Liver (tissue), 3 donors: ENCODE measurements around the gene KCTD12.

ENCODE experiments used
- EGR1 ChIP-seq, 2 donors: IDR thresholded peaks; 2 replicates each; pipeline ENCODE4 v1.6.1; 2016 to 2018; ENCODE audit warnings: antibody characterized with exemption in 2 of 2, low read depth in 2 of 2
- JUND ChIP-seq, 2 donors: IDR thresholded peaks; 2 replicates each; pipeline ENCODE4 v1.6.1; 2016; ENCODE audit warnings: antibody characterized with exemption in 2 of 2
- RAD21 ChIP-seq, 2 donors: IDR thresholded peaks; 2 replicates each; pipeline ENCODE4 v1.6.1; 2016; ENCODE audit warnings: antibody characterized with exemption in 2 of 2, mild to moderate bottlenecking in 2 of 2
- SP1 ChIP-seq: IDR thresholded peaks from 2 replicates; pipeline ENCODE4 v1.6.1; 2018; ENCODE audit warnings: antibody characterized with exemption, mild to moderate bottlenecking
- TAF1 ChIP-seq: conservative IDR thresholded peaks from 2 replicates; pipeline ENCODE4 v1.6.1; 2016; ENCODE audit warnings: antibody characterized with exemption, mild to moderate bottlenecking
- YY1 ChIP-seq: IDR thresholded peaks from 2 replicates; pipeline ENCODE4 v1.6.1; 2016; ENCODE audit warnings: antibody characterized with exemption, mild to moderate bottlenecking
- TF ChIP-seq, protein P1 (sequence below): IDR thresholded peaks from 2 replicates; pipeline ENCODE4 v1.6.1; 2016; ENCODE audit warnings: antibody characterized with exemption
- TF ChIP-seq, protein P2 (sequence below): fragments of 150-350 bp; IDR thresholded peaks from 2 replicates; pipeline ENCODE4 v1.5.1; 2017; ENCODE audit warnings: improper control_type of control experiment, low read depth, low read length; ENCODE audit not compliant: missing input control
- TF ChIP-seq, protein P3 (sequence below): IDR thresholded peaks from 2 replicates; pipeline ENCODE4 v1.6.1; 2016; ENCODE audit warnings: antibody characterized with exemption, mild to moderate bottlenecking
- TF ChIP-seq, protein P4 (sequence below): IDR thresholded peaks from 2 replicates; pipeline ENCODE4 v1.6.1; 2016; ENCODE audit warnings: antibody characterized with exemption
- TF ChIP-seq, protein P5 (sequence below): IDR thresholded peaks from 2 replicates; pipeline ENCODE4 v1.6.1; 2016; ENCODE audit warnings: antibody characterized with exemption
- donor health status: healthy.
- donor health status: healthy.

DNA sequence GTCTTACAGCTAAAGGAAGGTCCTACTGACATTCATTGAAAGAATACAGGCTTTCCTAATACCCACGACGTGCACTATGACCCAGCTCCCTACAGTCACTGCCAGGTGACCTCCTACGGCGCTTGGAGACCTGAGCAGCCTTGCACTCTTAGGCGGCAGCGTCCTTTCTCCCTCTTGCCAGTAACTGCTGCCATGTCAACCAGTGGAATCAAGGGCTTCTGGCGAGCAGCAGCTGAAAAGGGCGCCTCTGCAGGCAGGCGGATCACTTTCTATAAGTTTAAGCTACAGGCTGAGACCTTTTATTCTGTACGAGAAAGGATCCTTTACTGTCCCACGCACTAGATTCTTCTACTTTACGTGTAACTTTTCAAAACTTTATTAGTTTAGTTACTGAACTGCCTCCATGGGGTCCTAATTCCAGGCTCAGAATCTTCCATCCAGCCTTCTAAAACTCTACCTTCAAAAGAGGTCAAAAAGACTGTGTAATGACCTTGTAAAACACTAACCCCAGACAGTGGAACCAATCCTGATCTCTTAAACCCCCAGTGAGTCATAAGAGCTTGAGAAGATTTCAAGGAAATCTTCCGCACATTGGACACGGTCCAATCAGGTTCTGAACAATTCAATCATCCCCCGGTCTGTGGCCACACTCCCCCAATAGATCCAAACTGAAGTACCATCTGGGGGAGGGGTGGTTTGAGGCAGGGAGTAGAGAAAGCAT lies 1.9 kb downstream of the KCTD12 start:
- TF ChIP-seq, protein P1, sequence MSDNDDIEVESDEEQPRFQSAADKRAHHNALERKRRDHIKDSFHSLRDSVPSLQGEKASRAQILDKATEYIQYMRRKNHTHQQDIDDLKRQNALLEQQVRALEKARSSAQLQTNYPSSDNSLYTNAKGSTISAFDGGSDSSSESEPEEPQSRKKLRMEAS, result no peak
- TF ChIP-seq, protein P2, sequence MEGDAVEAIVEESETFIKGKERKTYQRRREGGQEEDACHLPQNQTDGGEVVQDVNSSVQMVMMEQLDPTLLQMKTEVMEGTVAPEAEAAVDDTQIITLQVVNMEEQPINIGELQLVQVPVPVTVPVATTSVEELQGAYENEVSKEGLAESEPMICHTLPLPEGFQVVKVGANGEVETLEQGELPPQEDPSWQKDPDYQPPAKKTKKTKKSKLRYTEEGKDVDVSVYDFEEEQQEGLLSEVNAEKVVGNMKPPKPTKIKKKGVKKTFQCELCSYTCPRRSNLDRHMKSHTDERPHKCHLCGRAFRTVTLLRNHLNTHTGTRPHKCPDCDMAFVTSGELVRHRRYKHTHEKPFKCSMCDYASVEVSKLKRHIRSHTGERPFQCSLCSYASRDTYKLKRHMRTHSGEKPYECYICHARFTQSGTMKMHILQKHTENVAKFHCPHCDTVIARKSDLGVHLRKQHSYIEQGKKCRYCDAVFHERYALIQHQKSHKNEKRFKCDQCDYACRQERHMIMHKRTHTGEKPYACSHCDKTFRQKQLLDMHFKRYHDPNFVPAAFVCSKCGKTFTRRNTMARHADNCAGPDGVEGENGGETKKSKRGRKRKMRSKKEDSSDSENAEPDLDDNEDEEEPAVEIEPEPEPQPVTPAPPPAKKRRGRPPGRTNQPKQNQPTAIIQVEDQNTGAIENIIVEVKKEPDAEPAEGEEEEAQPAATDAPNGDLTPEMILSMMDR, result no peak
- TF ChIP-seq RAD21 (IDR thresholded peaks at IDR 0.05), result no peak
- TF ChIP-seq, protein P3, sequence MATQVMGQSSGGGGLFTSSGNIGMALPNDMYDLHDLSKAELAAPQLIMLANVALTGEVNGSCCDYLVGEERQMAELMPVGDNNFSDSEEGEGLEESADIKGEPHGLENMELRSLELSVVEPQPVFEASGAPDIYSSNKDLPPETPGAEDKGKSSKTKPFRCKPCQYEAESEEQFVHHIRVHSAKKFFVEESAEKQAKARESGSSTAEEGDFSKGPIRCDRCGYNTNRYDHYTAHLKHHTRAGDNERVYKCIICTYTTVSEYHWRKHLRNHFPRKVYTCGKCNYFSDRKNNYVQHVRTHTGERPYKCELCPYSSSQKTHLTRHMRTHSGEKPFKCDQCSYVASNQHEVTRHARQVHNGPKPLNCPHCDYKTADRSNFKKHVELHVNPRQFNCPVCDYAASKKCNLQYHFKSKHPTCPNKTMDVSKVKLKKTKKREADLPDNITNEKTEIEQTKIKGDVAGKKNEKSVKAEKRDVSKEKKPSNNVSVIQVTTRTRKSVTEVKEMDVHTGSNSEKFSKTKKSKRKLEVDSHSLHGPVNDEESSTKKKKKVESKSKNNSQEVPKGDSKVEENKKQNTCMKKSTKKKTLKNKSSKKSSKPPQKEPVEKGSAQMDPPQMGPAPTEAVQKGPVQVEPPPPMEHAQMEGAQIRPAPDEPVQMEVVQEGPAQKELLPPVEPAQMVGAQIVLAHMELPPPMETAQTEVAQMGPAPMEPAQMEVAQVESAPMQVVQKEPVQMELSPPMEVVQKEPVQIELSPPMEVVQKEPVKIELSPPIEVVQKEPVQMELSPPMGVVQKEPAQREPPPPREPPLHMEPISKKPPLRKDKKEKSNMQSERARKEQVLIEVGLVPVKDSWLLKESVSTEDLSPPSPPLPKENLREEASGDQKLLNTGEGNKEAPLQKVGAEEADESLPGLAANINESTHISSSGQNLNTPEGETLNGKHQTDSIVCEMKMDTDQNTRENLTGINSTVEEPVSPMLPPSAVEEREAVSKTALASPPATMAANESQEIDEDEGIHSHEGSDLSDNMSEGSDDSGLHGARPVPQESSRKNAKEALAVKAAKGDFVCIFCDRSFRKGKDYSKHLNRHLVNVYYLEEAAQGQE, result no peak
- TF ChIP-seq YY1, result no peak
- TF ChIP-seq, protein P4, sequence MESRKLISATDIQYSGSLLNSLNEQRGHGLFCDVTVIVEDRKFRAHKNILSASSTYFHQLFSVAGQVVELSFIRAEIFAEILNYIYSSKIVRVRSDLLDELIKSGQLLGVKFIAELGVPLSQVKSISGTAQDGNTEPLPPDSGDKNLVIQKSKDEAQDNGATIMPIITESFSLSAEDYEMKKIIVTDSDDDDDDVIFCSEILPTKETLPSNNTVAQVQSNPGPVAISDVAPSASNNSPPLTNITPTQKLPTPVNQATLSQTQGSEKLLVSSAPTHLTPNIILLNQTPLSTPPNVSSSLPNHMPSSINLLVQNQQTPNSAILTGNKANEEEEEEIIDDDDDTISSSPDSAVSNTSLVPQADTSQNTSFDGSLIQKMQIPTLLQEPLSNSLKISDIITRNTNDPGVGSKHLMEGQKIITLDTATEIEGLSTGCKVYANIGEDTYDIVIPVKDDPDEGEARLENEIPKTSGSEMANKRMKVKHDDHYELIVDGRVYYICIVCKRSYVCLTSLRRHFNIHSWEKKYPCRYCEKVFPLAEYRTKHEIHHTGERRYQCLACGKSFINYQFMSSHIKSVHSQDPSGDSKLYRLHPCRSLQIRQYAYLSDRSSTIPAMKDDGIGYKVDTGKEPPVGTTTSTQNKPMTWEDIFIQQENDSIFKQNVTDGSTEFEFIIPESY, result no peak
- TF ChIP-seq TAF1, result no peak
- no peak for TF ChIP-seq EGR1 (IDR thresholded peaks at IDR 0.05; ENCODE audit: low read depth in 2 of 2)
- TF ChIP-seq, protein P5, sequence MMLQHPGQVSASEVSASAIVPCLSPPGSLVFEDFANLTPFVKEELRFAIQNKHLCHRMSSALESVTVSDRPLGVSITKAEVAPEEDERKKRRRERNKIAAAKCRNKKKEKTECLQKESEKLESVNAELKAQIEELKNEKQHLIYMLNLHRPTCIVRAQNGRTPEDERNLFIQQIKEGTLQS, result no peak
- TF ChIP-seq JUND (IDR thresholded peaks at IDR 0.05), result no peak
- no peak for TF ChIP-seq SP1
